NCI-H187 treated with DMSO at 0.1 percent for 48 hours (cell line): ENCODE data around the gene TMEM121.

ENCODE experiments used
- DNase-seq: peaks from one replicate; lab custom pipeline; 2025; lab: John Stamatoyannopoulos, UW

Gene TMEM121

DNA sequence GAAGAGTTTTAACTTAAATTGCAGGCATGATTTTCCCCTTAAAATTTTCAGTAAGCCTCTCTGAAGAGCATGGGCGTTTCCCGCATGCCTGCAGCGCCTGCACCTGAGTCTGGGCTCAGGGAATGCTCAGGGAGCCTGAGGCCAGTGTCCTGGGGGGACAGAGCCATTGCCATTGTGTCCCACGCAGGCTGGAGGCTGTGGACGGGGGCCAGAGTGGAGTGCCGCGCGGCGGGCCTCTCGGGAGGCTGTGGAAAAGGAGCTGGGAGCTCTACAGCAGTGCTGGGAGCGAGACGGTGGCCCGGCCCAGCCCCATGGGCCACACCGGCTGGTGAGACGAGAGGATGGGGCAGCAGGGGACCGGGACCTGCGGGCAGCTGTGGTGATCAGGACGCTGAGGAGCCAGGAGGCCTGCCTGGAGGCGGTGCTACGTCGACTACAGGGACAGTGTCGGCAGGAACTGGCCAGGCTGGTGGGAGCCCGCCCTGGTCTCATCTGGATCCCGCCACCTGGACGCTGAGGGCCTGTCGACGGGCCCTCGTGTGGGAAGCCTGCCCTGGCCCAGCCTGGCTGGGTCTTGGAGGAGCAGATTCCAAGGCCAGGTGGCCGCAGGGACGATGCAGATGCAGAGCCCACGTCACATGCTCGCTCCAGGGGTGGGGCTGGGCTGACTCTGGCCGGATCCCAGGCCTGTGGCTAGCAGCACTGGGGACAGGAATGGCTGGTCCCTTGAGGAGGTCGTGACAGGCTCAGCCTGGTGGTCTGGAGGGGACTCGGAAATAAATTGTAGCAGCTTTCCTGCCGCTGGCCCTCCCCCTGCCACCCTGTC, 27.7 kb upstream of the TMEM121 start:
- DNase-seq = no peak

DNA sequence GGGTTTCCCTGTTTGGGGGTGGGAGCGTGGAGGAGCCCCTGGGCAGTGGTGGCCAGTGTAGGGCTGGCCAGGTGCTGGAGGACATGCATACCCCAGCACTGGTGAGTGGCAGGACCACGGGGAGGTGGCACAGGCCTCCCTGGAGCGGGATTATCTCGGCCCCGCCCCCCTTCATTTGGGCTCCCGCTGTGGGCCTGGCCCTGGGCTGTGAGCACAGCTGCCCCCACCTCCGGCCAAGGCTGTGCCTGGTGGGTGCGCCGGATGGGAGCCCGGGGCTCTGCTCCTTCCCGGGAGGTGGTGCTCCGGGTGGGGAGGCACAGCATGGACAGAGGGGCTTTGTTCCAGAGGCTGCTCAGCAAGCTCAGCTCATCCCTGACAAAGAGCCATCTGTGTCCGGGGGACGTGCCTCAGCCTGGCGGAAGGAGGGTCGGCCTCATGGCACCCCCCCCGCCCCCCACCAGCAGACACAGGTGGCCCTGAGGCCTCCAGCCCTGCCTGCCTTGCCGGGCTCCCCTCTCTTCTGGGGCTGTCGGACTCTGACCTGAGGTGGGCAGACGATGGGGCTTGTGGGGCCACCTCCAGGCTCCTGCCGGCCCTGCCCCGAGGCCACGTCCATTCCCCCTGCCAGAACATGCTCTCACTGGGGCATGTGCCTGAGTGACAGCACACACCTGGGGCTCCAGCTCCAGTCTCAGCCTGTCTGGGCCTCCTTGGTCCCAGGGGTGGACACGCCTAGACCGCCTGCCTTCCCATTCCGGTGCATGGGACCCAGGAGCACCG, 26.9 kb upstream of the TMEM121 start:
- no peak for DNase-seq

DNA sequence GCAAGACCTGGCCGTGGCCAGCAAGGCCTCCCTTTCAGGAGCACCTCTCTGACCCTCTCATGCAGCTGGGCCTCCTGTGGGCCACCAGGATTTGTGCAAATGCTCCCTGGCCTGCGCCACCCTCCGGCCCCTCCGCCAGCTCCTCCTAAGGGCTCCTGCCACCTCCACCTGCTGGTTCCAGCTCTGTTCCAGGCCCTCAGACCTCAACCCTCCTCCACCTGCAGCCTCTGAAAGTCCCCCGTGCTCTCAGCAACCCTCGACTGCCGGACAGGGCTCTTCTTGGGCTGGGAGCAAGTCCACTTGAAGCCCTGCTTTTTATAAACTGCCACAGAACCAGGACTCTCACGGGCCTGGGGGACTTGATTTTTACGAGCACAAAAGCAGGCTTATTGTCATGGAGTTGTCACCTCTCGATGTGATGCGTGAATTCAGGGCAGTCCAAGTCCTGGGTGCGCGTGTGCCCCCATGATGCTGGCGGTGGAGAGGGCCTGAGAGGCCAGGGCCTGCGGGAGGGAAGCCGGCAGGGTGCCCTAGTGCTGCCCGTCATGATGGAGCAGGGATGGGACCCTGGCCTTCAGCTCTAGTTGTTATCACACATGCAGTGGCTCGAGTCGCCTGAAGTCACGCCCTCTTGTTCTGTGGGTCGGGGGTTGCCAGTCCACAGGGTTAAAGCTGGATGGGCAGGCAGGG, 26.2 kb upstream of the TMEM121 start:
- no peak for DNase-seq

DNA sequence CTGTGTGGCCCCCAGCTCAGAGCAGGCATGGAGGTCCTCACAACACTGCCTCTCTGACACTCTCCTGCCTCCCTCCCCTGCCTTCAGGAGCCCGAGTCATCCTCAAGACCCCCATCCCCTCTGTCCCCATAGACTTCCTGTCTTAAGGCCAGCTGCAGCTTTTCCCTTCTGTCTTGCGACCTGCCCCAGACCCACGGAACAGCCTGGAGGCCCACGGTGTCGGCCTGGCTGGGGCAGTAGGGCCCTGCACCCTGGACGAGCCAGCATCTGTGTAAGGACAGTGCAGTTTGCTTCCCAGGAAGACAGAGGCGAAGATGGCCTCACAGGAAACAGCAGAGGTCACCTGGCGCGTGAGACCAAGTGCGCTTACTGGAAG, 25.7 kb upstream of the TMEM121 start:
- DNase-seq = no peak

DNA sequence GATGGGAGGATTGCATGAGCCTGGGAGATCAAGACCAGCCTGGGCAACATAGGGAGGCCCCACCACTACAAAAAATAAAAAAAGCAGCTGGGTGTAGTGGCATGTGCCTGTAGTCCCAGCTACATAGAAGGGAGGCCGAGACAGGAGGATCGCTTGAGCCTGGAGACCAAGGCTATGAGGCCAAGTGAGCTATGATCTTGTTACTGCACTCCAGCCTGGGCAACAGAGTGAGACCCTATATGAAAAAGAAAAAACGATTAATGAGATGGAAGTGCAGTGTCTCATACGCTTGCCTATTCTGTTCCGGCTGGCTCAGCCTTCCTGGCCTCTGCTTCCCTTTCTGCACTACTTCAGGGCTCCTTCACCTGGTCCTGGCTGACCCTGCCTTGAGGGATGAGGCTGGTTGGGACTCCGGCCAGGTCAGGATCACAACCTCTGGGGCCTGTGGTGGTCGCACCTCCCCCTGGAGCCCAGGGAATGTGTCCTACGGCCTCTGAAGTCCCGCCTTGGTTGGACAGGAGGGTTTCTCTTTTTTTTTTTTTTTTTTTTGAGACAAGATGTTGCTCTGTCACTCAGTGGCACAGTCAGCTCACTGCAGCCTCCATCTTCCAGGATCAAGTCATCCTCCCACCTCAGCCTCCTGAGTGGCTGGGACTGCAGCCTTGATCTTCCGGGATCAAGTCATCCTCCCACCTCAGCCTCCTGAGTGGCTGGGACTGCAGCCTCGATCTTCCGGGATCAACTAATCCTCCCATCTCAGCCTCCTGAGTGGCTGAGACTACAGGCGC, 24.7 kb upstream of the TMEM121 start:
- no peak for DNase-seq

DNA sequence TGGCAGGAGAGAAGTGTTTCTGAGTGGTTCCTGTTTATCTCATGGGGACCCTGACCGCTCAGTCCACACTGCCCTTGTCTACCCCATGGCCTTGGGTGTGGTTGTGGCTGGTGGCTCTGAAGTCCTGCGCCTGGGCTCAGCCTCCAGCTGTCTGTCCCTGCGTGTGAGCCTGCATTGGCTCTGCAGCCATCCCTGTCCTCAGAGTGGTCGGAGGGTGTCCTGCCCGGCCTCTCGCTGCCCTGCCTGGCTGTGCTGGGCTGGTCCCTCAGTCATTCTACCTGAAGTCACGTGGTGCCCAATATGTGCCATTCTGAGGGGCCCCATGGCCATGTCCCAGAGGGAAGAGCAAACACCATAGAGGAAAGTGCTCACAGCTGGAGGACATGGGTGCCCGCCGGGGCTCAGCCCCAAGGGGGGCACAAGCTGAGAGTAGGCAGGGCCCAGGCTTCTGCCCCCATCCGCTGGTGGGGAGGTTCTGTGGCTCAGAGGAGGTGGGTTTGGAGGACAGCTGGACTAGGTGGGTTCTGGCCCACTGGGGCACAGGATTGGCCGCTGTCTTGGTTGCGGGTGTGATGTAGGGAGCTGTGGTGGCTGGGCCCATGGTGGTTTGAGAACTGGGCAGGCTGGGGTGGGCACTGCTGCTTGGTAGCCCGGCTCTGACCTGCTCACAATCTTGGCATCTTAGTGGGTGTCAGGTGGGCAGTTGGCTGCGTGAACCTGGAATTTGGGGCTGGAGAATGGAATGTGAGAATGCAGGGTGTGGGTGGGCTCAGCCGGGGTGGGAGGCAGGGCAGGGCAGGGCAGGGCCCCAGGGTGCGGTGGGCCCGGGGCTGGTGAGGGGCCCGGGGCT, 23.7 kb upstream of the TMEM121 start:
- DNase-seq = no peak

DNA sequence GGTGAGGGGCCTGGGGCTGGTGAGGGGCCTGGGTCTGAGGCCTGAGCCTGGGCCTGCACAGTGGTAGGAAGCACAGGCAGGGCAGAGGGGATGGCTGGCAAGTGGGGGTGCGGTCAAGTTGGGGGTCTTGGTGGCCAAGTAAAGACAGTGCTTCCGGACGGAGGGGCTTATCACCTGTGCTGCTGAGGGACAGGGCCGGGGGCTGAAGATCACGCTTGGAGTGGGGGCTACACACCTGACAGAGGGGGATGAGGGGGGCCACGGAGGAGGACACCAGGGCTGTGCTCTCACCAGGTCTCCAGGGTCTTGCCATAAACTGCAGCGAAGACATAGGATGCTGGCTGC, 23.1 kb upstream of the TMEM121 start:
- DNase-seq = no peak

DNA sequence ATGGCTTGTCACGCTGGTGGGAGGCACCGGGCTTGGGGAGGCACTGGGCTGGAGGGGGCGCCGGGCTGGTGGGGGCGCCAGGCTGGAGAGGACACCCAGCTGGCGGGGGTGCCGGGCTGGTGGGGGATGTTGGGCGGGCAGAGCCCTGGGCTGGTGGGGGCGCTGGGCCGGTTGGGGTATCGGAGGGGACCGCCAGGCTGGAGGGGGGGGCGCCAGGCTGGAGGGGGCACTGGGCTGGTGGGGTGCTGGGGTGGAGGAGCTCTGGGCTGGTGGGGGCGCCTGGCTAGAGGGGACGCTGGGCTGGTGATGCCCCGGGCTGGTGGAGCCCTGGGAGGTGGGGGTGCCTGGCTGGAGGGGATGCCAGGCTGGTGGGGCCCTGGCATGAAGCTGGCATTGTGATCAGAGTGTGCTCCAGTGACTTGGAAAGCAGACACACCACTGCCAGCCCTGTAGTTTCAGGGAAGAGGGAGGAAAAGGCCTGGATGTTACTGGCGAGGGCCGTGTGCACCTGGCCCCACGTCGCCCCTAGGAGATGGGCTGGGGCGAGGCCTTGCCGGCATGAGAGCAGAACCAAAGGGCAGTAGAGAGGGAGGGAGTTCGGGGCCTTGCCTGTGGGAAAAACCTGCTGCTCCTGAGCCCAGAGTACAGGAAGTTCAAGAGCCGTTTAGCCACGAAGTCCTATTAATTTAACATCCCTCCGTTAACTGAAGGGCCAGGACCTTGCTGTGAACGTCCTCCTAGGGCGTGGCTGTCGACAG, 22.3 kb upstream of the TMEM121 start:
- DNase-seq = no peak

DNA sequence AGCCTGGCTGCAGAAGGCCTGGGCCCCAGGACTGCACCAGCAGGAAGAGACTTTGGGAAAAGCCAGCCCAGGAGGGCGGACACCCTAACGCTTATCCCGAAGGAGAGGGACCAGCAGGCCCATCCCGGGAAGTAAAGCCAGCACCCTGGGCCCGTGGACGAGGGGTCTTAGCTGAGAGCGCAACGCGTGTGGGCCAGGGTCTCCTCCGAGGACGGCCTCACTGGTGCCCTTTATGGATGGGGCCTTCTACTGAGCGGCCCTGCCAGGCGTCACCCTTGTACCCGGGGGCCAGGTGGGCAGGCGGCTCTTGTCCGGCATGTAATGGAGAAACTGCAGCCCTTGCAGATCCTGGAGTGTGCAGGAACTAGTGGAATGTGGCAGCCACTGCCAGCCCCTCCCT, 21.3 kb upstream of the TMEM121 start:
- no peak for DNase-seq

DNA sequence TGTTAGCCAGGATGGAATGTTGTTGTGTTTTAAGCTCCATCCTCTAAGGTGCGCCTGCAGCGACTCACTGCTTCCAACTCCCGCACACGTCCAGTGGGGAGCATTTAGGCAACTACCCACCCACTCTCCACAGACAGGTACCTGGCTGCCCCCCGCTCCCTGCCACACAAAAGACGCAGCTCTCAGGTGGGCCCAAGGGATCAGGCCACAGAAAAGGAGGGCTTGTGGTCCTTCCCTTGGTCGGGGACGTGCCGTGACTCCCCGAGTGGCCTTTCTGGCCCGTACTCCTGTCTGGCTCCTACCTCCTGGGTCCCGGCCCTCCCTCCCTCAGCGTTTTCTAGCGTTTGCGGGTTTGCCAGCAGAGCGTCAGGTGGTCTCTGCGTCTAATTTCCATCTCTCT, 19.1 kb upstream of the TMEM121 start:
- DNase-seq = no peak

DNA sequence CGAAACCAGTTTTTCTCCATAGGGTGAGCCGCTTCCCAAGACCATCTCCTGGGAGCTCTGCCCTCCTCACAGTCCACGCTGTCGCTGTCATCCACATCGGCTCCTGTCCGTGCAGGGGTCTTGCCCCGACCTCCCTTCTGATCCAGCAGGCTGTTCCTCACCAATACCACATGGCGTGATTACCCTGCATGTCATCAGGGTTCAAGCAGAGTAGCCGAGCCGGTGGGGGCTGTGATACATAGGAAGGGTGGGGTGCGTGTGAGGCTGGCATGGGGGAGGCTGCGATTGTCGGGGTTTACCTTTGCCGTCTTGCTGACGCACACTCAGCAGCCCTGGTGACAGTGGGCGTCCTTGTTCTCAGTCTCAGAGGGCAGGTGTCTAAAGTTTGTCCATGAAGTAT, 18.3 kb upstream of the TMEM121 start:
- no peak for DNase-seq

DNA sequence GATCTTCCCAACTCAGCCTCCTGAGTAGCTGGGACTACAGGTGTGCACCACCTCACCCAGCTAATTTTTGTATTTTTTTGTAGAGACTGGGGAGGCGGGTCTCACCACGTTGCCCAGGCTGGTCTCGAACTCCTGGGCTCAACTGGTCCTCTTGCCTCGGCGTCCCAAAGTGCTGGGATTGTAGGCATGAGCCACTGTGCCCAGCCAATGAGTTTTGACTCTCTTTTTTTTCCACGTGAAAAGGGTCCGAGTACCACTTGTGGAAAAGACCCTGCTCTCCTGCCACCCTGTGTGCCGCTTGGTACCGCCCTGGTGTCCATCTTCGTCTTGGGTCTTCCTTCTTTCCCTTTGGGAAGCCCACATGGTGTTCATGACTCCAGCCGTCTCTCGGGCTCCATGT, 17.8 kb upstream of the TMEM121 start:
- no peak for DNase-seq

DNA sequence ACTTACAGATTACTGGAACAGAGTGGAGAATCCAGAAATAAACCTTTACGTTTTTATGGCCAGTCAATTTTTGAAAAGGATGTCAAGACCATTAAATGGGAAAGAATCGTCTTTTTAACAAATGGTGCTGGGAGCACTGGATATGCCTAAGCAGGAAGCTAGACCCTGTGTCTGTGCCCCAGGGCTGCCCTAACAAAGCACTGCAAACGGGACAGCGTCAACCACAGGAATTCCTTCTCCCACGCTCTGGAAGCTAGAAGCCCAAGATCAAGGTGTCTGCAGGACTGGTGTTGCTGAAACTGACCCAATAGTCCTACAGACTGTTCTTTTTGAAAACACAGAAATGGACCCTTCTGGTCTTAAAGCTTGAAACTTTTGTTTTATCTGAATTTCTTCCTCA, 9.3 kb upstream of the TMEM121 start:
- DNase-seq = no peak

DNA sequence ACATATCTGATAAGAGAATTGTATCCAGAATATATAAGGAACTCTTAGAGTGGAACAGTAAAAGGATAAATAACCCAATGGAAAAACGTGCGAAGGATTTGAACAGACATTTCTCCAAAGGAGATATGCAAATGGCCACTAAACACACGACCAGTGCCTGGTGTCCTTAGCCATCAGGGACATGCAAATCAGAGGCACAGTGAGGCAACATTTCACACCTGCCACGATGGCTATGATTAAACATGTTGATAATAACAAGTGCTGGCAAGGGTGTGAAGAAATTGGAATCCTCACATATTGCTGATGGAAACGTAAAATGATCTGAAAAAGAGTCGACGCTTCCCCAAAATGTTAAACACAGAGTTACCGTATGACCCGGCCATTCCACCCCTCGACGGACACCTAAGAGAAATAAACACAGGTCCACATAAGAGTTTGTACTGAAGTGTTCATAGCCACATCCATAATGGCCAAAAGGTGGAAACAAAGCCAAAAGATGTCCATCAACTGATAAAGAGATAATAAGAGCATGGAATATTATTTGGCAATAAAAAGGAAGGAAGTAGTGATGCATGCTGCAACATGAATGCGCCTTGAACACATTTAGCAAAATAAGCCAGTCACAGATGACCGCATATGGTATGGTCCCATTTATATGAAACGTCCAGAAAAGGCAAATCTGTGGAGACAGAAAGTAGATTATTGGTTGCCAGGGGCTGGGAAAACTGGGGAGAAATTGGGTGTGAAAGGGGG, 6.3 kb upstream of the TMEM121 start:
- no peak for DNase-seq

DNA sequence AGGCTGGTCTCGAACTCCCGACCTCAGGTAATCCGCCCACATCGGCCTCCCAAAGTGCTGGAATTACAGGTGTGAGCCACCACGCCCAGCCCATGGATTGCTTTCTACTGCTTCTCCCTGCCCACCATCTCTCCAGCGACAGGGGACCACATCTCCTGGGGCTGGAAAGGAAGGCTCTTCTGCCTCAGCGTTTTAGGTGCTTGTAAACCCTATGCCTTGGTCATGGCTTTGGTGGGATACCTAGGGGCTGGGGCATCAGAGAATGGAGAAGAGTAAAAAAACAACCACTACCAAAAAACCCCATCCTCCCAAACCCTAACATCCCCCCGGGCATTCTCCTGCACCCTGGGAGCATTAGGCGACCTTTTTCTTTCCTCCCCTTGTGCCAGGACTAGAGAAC, 1.1 kb upstream of the TMEM121 start:
- DNase-seq = no peak

DNA sequence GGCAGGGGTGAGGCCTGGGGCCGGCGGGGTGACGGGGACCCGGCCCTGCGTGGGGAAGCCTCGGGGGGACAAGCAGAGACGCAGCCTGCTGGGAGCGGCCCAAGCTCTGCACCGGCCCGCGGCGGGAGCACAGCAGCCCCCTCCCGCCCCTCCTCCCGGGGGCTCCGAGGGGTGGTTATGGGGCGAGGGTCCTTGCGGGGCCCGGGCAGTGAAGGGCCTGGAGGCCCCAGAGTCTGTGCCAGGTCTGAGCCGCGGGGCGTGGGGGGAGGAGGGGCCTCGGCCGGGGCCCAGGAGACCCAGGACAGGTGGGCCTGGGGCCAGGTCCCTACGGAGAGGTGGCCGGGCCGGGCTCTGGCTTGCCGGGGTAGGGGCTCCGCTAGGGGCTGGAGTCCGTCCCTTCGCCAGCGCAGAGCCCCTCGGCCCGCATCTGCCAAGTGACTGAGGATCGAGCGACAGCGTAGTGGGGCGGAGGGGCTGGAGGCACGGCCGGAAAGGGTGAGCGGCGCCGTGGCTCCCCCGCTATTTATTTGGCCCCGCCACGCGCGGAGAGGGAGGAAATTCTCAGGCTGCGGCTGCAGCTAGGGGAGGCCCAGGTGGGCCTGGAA, 495 bp downstream of the TMEM121 start:
- DNase-seq = no peak

DNA sequence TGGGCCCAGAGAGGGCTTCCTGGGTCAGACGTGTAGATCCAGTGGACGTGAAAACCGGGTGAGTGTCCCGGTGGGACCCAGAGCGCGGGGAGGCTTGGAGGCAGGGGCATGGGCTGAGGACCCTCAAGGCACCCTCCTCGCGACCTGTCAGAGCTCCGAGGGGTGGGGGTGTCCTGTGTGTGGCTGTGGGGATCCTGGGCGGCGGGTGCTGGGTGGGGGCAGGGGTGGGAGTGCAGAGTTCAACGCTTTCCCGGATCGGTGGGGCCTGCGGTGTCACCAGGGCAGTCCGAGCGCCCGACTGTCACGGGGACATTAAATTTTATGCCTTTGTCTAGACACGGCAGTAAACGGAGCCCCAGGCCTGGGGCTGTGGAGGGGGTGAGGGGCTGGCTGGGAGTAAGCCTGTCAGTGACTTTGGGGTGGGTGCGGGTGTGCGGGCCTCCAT, 1.0 kb downstream of the TMEM121 start:
- no peak for DNase-seq

DNA sequence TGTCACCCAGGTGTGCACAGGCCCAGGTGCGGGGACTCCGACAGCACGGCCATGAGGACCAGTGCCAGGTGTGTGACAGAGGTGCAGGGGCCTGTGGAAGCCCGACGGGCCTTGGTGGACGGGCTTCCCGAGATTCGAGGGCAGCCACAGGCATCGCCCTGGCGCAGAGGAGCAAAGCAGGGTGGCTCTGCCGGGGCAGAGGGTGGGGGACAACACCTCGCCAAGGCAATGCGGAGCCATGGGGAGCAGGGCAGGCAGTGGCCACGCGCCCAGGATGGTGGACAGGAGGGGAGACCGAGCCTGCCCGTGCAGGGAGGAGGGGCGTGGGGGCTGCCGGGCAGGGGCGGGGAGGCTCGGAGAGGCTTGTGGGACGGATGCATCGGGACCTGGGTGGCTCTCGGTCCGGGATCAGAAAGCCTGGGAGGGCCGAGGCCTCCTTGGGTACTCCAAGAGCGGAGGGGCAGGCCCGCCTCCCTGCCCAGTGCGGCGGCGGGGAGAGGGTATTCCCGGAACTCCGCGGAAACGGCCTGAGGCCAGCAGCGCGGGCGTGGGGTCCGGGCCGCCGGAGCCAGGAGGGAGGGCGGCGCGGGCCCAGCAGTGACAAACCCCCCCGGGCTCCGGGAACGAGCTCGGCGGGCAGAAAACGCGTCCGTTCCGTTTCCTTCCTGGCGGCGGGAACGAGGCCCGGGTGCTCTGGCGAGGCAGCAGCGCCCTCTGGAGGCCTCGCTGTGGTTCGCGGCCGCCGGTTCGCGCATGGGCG, 1.6 kb downstream of the TMEM121 start:
- no peak for DNase-seq
